PC-3 (cell line): ENCODE measurements around the gene CLDN9. TPM values are rescaled to one million over a fixed set of nuclear protein-coding genes. Genes with fewer than 3 reads are reported as not detected.

Source experiments
- ATAC-seq: fragments of 200-7000 bp; cut with Tn5 transposase; 2 replicates; pipeline ENCODE4 v1.9.1; 2020; ENCODE audit warnings: mild to moderate bottlenecking, moderate library complexity
- BruUV-seq: library from RNA; stranded (reverse); fragments of 400-500 nt; replicated peaks from 2 replicates; lab custom pipeline; 2021; lab: Mats Ljungman, UMichigan
- CTCF ChIA-PET: fragments of 300-600 bp; sonication (Branson Sonifier 250); formaldehyde crosslinking; loops from one replicate; lab custom pipeline; 2022; ENCODE audit warnings: antibody characterized with exemption; lab: Charles Lee
- POLR2A ChIA-PET: fragments of 300-600 bp; sonication (Branson Sonifier 250); formaldehyde crosslinking; loops from one replicate; lab custom pipeline; 2022; ENCODE audit warnings: antibody characterized with exemption; ENCODE audit not compliant: unreplicated experiment; lab: Charles Lee
- DNase-seq: peaks from one replicate; pipeline ENCODE4 v3.0.0-alpha.2; 2015
- H2AFZ ChIP-seq: fragments of 300-600 bp; sonication (generic); 2 replicates; pipeline ENCODE4 v1.6.0; 2016; ENCODE audit warnings: antibody characterized with exemption, low read length
- H3F3A ChIP-seq: fragments of 300-600 bp; sonication (generic); one replicate; pipeline ENCODE4 v1.6.0; 2017; ENCODE audit warnings: antibody characterized with exemption, low read length, control low read depth, mild to moderate bottlenecking; ENCODE audit not compliant: unreplicated experiment
- H3K27ac ChIP-seq: fragments of 300-600 bp; sonication (generic); 2 replicates; pipeline ENCODE4 v1.5.1; 2016; ENCODE audit warnings: mild to moderate bottlenecking, low read length
- H3K27me3 ChIP-seq: fragments of 300-600 bp; sonication (generic); 2 replicates; pipeline ENCODE4 v1.6.1; 2016; ENCODE audit warnings: low read length, mixed read lengths
- H3K36me3 ChIP-seq: fragments of 300-600 bp; sonication (generic); 2 replicates; pipeline ENCODE4 v1.6.1; 2016; ENCODE audit warnings: low read depth, mixed run types, low read length, mixed read lengths
- H3K4me1 ChIP-seq: fragments of 300-600 bp; sonication (generic); 2 replicates; pipeline ENCODE4 v1.5.1; 2016; ENCODE audit warnings: low read length; ENCODE audit not compliant: insufficient read depth
- H3K4me2 ChIP-seq: fragments of 300-600 bp; sonication (generic); 2 replicates; pipeline ENCODE4 v1.6.0; 2016; ENCODE audit warnings: low read length
- H3K4me3 ChIP-seq: fragments of 300-600 bp; sonication (generic); 2 replicates; pipeline ENCODE4 v1.5.1; 2016; ENCODE audit warnings: mild to moderate bottlenecking, low read length, mixed read lengths
- H3K79me2 ChIP-seq: fragments of 300-600 bp; sonication (generic); 2 replicates; pipeline ENCODE4 v1.6.1; 2017; ENCODE audit warnings: low read length, mixed read lengths
- H3K9ac ChIP-seq: fragments of 300-600 bp; sonication (generic); 2 replicates; pipeline ENCODE4 v1.6.0; 2016; ENCODE audit warnings: mild to moderate bottlenecking, low read length
- H3K9me2 ChIP-seq: fragments of 300-600 bp; sonication (generic); replicated peaks from 2 replicates; pipeline ENCODE4 v1.6.1; 2016; ENCODE audit warnings: mixed run types, low read length, mixed read lengths
- H3K9me3 ChIP-seq: fragments of 300-600 bp; sonication (generic); 2 replicates; pipeline ENCODE4 v1.6.1; 2016; ENCODE audit warnings: low read length, mixed read lengths
- H4K20me1 ChIP-seq: fragments of 300-600 bp; sonication (generic); 2 replicates; pipeline ENCODE4 v1.6.1; 2016; ENCODE audit warnings: low read length, mixed read lengths
- CTCF ChIP-seq: fragments of 300-600 bp; sonication (generic); conservative IDR thresholded peaks from 2 replicates; pipeline ENCODE4 v1.5.1; 2017; ENCODE audit warnings: antibody characterized with exemption, low read depth, mild to moderate bottlenecking, low read length
- EZH2 ChIP-seq: fragments of 300-600 bp; sonication (generic); IDR thresholded peaks from one replicate; pipeline ENCODE4 v1.6.1; 2017; ENCODE audit warnings: antibody characterized with exemption, mild to moderate bottlenecking, low read length; ENCODE audit not compliant: unreplicated experiment
- EZH2phosphoT487 ChIP-seq: fragments of 300-600 bp; sonication (generic); IDR thresholded peaks from 2 replicates; pipeline ENCODE4 v1.6.1; 2018; ENCODE audit warnings: mild to moderate bottlenecking, antibody characterized with exemption, low read length, borderline replicate concordance
- intact Hi-C: fragments of 100-400 bp; cut with micrococcal nuclease; formaldehyde crosslinking; loops from 2 replicates; pipeline ENCODE4 v1.9.0; 2023
- total RNA-seq: library from RNA; depleted of rRNA; stranded (reverse); fragments of >200 nt; gene quantifications from 2 replicates; pipeline ENCODE4 v1.2.3, GENCODE V29; 2014

The CLDN9 gene
- total RNA-seq, 1 experiment from 2014 or later: 0.33 TPM

GRCh38 chr16:3026003-3026378 is 13.3 kb downstream of the CLDN9 start:
- DNase-seq: no peak
- H3K36me3 ChIP-seq: peaks cover 10% of the 10 kb centered on the region
- no peaks in the 10 kb centered on the region for H3K27me3 ChIP-seq
- H3K4me2 ChIP-seq: no peak overlapping the region
- H3K27ac ChIP-seq: no peak overlapping the region
- no peak for ATAC-seq
- intact Hi-C loops: no loop called here
- H3K9me3 ChIP-seq: no peaks in the 10 kb centered on the region
- H4K20me1 ChIP-seq: no peaks in the 10 kb centered on the region
- H3K4me3 ChIP-seq: no peak overlapping the region
- H3K4me1 ChIP-seq: peaks cover 25% of the 10 kb centered on the region
- no peaks in the 10 kb centered on the region for H3F3A ChIP-seq
- no peak overlapping the region for H2AFZ ChIP-seq
- ChIA-PET POLR2A (no interaction called here), CTCF (no interaction called here)
- H3K9me2 ChIP-seq: no peaks in the 10 kb centered on the region
- no TSS peak for BruUV-seq
- H3K9ac ChIP-seq: no peak overlapping the region
- TF ChIP-seq CTCF: no peak
- TF ChIP-seq EZH2phosphoT487: no peak
- no peak for TF ChIP-seq EZH2
- H3K79me2 ChIP-seq: peaks cover 12% of the 10 kb centered on the region

GRCh38 chr16:3026609-3027488 is 14.1 kb downstream of the CLDN9 start:
- Histone ChIP-seq H3K27me3 (no peaks in the 10 kb centered on the region), H2AFZ (no peak overlapping the region), H3K27ac (no peak overlapping the region), H3K9me2 (no peaks in the 10 kb centered on the region), H3K4me1 (peaks cover 32% of the 10 kb centered on the region), H3F3A (no peaks in the 10 kb centered on the region), H3K9me3 (no peaks in the 10 kb centered on the region), H3K9ac (no peak overlapping the region), H3K4me3 (no peak overlapping the region), H3K4me2 (no peak overlapping the region), H3K79me2 (peaks cover 3% of the 10 kb centered on the region), H3K36me3 (peaks cover 3% of the 10 kb centered on the region; the same call in 1 of the 2 replicates), H4K20me1 (no peaks in the 10 kb centered on the region)
- DNase-seq (no peak), ATAC-seq (no peak)
- intact Hi-C loops: no loop called here
- ChIA-PET CTCF (interaction anchor here (0.6 kb wide), 1 partner anchor 525 kb away, joined by 12 read pairs; no protein-coding TSS in a partner anchor), POLR2A (no interaction called here)
- no TSS peak for BruUV-seq
- TF ChIP-seq CTCF (no peak), EZH2phosphoT487 (no peak), EZH2 (no peak)

- Histone ChIP-seq H3K79me2 (no peaks in the 10 kb centered on the region), H3K36me3 (no peaks in the 10 kb centered on the region), H3K4me2 (peak overlapping the region; percentile 68), H4K20me1 (no peaks in the 10 kb centered on the region), H3F3A (no peaks in the 10 kb centered on the region), H3K9me2 (no peaks in the 10 kb centered on the region), H3K27me3 (no peaks in the 10 kb centered on the region), H3K9me3 (no peaks in the 10 kb centered on the region), H3K4me1 (peaks cover 34% of the 10 kb centered on the region), H3K27ac (no peak overlapping the region), H3K9ac (no peak overlapping the region), H3K4me3 (no peak overlapping the region), H2AFZ (no peak overlapping the region)
- CTCF ChIA-PET: interaction anchor here (0.6 to 1.2 kb wide), 3 partner anchors 23 to 526 kb away, joined by 3 to 14 read pairs (median 12); no protein-coding TSS in a partner anchor
- POLR2A ChIA-PET: interaction anchor here (1.2 kb wide), 1 partner anchor 7 kb away, joined by 11 read pairs; the partner anchor contains the start of gene TNFRSF12A
- BruUV-seq: no TSS peak
- TF ChIP-seq CTCF (no peak), EZH2 (no peak)
- no peak for DNase-seq
- intact Hi-C loops: no loop called here
- no peak for ATAC-seq
Measured at GRCh38 chr16:3027489-3027795, 14.7 kb downstream of the CLDN9 start.
